Gastrocnemius medialis (tissue), 4 donors: Measurements from ENCODE around the gene FAM110D.

Source experiments
- POLR2A ChIP-seq, 2 donors: fragments of 450-650 bp; IDR thresholded peaks; one replicate each; pipeline ENCODE4 v1.6.1; 2017; ENCODE audit warnings: antibody characterized with exemption in 2 of 2, mild to moderate bottlenecking in 2 of 2, moderate library complexity in 2 of 2
- TF ChIP-seq, protein P1 (sequence below), 5 experiments: fragments of 450-650 bp in 3 of 5; fragments of 200-600 bp in 2 of 5; sonication (generic) in 2 of 5; IDR thresholded peaks in 4 of 5; conservative IDR thresholded peaks in 1 of 5; 1 replicate in 4 of 5; 2 replicates in 1 of 5; pipeline ENCODE4 v1.5.1; 2016 to 2019; ENCODE audit warnings: antibody characterized with exemption in 5 of 5, mild to moderate bottlenecking in 3 of 5, moderate library complexity in 3 of 5

DNA sequence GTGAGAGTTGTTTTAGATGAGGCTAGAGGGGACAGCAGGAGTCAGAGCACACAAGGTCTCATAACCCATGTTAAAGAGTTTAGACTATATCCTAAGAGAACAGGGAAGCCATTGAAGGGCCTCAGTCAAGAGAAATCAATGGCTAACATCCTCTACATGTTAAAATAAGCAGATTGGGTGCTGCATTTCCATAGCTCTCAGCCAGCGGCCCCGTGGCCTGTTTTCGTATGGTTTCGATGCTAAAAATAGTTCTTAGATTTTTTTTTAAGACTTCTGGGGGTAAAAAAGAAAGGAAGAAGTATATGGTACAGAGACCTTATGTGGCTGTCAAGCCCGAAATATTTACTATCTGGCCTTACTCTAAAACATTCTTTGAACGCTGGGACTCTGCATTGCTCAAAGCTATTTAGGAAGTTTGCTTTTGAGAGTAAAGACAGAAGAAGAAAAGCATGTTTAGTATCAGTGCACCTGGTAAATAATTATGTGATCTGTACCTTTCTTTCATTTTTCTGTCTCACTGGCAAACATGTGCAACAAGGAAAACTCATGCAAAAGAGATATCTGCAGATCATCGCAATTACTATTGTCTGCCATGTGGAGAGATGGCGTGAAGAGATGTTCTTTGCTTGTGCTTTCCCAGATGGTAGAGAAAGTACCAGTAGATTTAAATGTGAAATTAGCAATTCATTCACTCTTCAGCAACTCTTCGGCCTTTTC lies 38.8 kb upstream of the FAM110D start:
- TF ChIP-seq, protein P1, sequence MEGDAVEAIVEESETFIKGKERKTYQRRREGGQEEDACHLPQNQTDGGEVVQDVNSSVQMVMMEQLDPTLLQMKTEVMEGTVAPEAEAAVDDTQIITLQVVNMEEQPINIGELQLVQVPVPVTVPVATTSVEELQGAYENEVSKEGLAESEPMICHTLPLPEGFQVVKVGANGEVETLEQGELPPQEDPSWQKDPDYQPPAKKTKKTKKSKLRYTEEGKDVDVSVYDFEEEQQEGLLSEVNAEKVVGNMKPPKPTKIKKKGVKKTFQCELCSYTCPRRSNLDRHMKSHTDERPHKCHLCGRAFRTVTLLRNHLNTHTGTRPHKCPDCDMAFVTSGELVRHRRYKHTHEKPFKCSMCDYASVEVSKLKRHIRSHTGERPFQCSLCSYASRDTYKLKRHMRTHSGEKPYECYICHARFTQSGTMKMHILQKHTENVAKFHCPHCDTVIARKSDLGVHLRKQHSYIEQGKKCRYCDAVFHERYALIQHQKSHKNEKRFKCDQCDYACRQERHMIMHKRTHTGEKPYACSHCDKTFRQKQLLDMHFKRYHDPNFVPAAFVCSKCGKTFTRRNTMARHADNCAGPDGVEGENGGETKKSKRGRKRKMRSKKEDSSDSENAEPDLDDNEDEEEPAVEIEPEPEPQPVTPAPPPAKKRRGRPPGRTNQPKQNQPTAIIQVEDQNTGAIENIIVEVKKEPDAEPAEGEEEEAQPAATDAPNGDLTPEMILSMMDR (IDR thresholded peaks at IDR 0.05 in 4 of 5, conservative IDR thresholded peaks at IDR 0.05 in 1 of 5), result no peak
- TF ChIP-seq POLR2A (IDR thresholded peaks at IDR 0.05), result no peak
